T-helper 2 cell treated with Interferon-gamma antibody and Interleukin-4, amounts not matched to agents 5 μg/mL and 100 μg/mL, for 36 hours (primary cell): ENCODE results near the gene CD248.
"Not testable (repeated sequence)": the region's sequence is repeated elsewhere in the genome, so short reads cannot be mapped to it uniquely, and the experiment has no call there.

Source experiments
- DNase-seq: peaks from one replicate; pipeline ENCODE4 v3.0.0; 2021; ENCODE audit warnings: low spot score
- H3K27ac Mint-ChIP-seq: one replicate; pipeline ENCODE4 v1.8.0; 2021; ENCODE audit warnings: mild to moderate bottlenecking, mixed read lengths
- H3K27me3 Mint-ChIP-seq: one replicate; pipeline ENCODE4 v1.8.0; 2021; ENCODE audit warnings: low read depth, mixed read lengths
- H3K36me3 Mint-ChIP-seq: one replicate; pipeline ENCODE4 v1.8.0; 2021; ENCODE audit warnings: low read depth, mixed read lengths
- H3K4me1 Mint-ChIP-seq: one replicate; pipeline ENCODE4 v1.8.0; 2021; ENCODE audit warnings: low read depth, mixed read lengths
- H3K4me3 Mint-ChIP-seq: one replicate; pipeline ENCODE4 v1.8.0; 2022; ENCODE audit warnings: mild to moderate bottlenecking, moderate library complexity, mixed read lengths
- H3K9me3 Mint-ChIP-seq: one replicate; pipeline ENCODE4 v1.8.0; 2021; ENCODE audit warnings: mixed read lengths

CD248 gene

GRCh38 chr11:66278363-66279091 is 38.3 kb downstream of the CD248 start:
- Mint-ChIP-seq H3K27me3 (peaks cover 10% of the 10 kb centered on the region), H3K4me1 (peaks cover 9% of the 10 kb centered on the region), H3K4me3 (peak overlapping the region; percentile 56), H3K27ac (no peak overlapping the region), H3K36me3 (peaks cover 10% of the 10 kb centered on the region), H3K9me3 (no peaks in the 10 kb centered on the region)
- no peak for DNase-seq

- peaks cover 9% of the 10 kb centered on the region for H3K4me1 Mint-ChIP-seq
- H3K9me3 Mint-ChIP-seq, result no peaks in the 10 kb centered on the region
- H3K36me3 Mint-ChIP-seq, result peaks cover 17% of the 10 kb centered on the region
- peaks cover 10% of the 10 kb centered on the region for H3K27me3 Mint-ChIP-seq
- H3K27ac Mint-ChIP-seq, result peak within 1 kb of the TSS; percentile 49
- DNase-seq, result peak; percentile 39
- peak within 1 kb of the TSS; percentile 56 for H3K4me3 Mint-ChIP-seq
Observed at GRCh38 chr11:66277471-66278362, 39.1 kb downstream of the CD248 start, which contains the start of gene CNIH2. Gene CNIH2, plus strand, starts transcription at chr11:66278175. Its CDS starts 282 bp downstream, at chr11:66278457.

GRCh38 chr11:66277064-66277463 is 39.8 kb downstream of the CD248 start:
- not testable (repeated sequence) for H3K4me1 Mint-ChIP-seq, H3K4me3 Mint-ChIP-seq, H3K27ac Mint-ChIP-seq, DNase-seq, H3K9me3 Mint-ChIP-seq
- Mint-ChIP-seq H3K36me3 (peaks cover 23% of the 10 kb centered on the region), H3K27me3 (peaks cover 10% of the 10 kb centered on the region)

- not testable (repeated sequence) for DNase-seq, H3K9me3 Mint-ChIP-seq, H3K4me1 Mint-ChIP-seq, H3K4me3 Mint-ChIP-seq, H3K27ac Mint-ChIP-seq
- Mint-ChIP-seq H3K36me3 (peaks cover 28% of the 10 kb centered on the region), H3K27me3 (peaks cover 10% of the 10 kb centered on the region)
Observed at GRCh38 chr11:66276619-66277018, 40.2 kb downstream of the CD248 start.

- Mint-ChIP-seq H3K4me3 (no peak overlapping the region), H3K9me3 (no peaks in the 10 kb centered on the region), H3K36me3 (peaks cover 28% of the 10 kb centered on the region), H3K27me3 (peaks cover 9% of the 10 kb centered on the region), H3K4me1 (peaks cover 7% of the 10 kb centered on the region), H3K27ac (no peak overlapping the region)
- DNase-seq, result no peak
Observed at GRCh38 chr11:66275984-66276612, 40.7 kb downstream of the CD248 start.

GRCh38 chr11:66275396-66275795 is 41.4 kb downstream of the CD248 start:
- no peak overlapping the region for H3K27ac Mint-ChIP-seq
- peaks cover 32% of the 10 kb centered on the region for H3K36me3 Mint-ChIP-seq
- no peak for DNase-seq
- peaks cover 7% of the 10 kb centered on the region for H3K27me3 Mint-ChIP-seq
- H3K4me3 Mint-ChIP-seq, result no peak overlapping the region
- peaks cover 9% of the 10 kb centered on the region for H3K4me1 Mint-ChIP-seq
- no peaks in the 10 kb centered on the region for H3K9me3 Mint-ChIP-seq

- Mint-ChIP-seq H3K9me3 (no peaks in the 10 kb centered on the region), H3K27me3 (peaks cover 2% of the 10 kb centered on the region), H3K36me3 (peaks cover 36% of the 10 kb centered on the region), H3K4me1 (peaks cover 18% of the 10 kb centered on the region), H3K27ac (no peak overlapping the region), H3K4me3 (no peak overlapping the region)
- DNase-seq, result no peak
Observed at GRCh38 chr11:66274219-66274618, 42.6 kb downstream of the CD248 start.

GRCh38 chr11:66272596-66272995 is 44.2 kb downstream of the CD248 start:
- no peak overlapping the region for H3K27ac Mint-ChIP-seq
- peaks cover 37% of the 10 kb centered on the region for H3K36me3 Mint-ChIP-seq
- DNase-seq, result no peak
- H3K4me1 Mint-ChIP-seq, result peaks cover 23% of the 10 kb centered on the region
- no peak overlapping the region for H3K4me3 Mint-ChIP-seq
- H3K9me3 Mint-ChIP-seq, result no peaks in the 10 kb centered on the region
- no peaks in the 10 kb centered on the region for H3K27me3 Mint-ChIP-seq

- no peaks in the 10 kb centered on the region for H3K27me3 Mint-ChIP-seq
- peaks cover 42% of the 10 kb centered on the region for H3K36me3 Mint-ChIP-seq
- peaks cover 24% of the 10 kb centered on the region for H3K4me1 Mint-ChIP-seq
- H3K4me3 Mint-ChIP-seq, result peak overlapping the region; percentile 24
- DNase-seq, result no peak
- H3K9me3 Mint-ChIP-seq, result no peaks in the 10 kb centered on the region
- H3K27ac Mint-ChIP-seq, result no peak overlapping the region
Observed at GRCh38 chr11:66271816-66272215, 45.0 kb downstream of the CD248 start.

GRCh38 chr11:66268952-66269905 is 47.6 kb downstream of the CD248 start:
- DNase-seq, result no peak
- H3K4me1 Mint-ChIP-seq, result peaks cover 26% of the 10 kb centered on the region

GRCh38 chr11:66268244-66268951 is 48.4 kb downstream of the CD248 start, which contains the start of gene RAB1B:
Gene RAB1B, plus strand, starts transcription at chr11:66268639. Its CDS starts 41 bp downstream, at chr11:66268680.
- Mint-ChIP-seq H3K4me3 (peak within 1 kb of the TSS; percentile 99), H3K27me3 (no peaks in the 10 kb centered on the region), H3K27ac (peak within 1 kb of the TSS; percentile 96), H3K4me1 (peaks cover 26% of the 10 kb centered on the region), H3K9me3 (no peaks in the 10 kb centered on the region), H3K36me3 (peaks cover 36% of the 10 kb centered on the region)
- peak; percentile 100 for DNase-seq

More at GRCh38 chr11:66268952-66269905, 47.6 kb downstream of the CD248 start:
- no peaks in the 10 kb centered on the region for H3K27me3 Mint-ChIP-seq
- no peaks in the 10 kb centered on the region for H3K9me3 Mint-ChIP-seq
- peaks cover 38% of the 10 kb centered on the region for H3K36me3 Mint-ChIP-seq
- H3K4me3 Mint-ChIP-seq, result peak overlapping the region; percentile 99
- H3K27ac Mint-ChIP-seq, result peak overlapping the region; percentile 96

- Mint-ChIP-seq H3K4me3 (peak overlapping the region; percentile 99), H3K9me3 (no peaks in the 10 kb centered on the region), H3K27ac (peak overlapping the region; percentile 96), H3K4me1 (peaks cover 25% of the 10 kb centered on the region), H3K36me3 (peaks cover 32% of the 10 kb centered on the region), H3K27me3 (no peaks in the 10 kb centered on the region)
- DNase-seq, result peak; percentile 78
Observed at GRCh38 chr11:66267379-66268243, 49.2 kb downstream of the CD248 start.
